ENCODE results near the gene ZFP28.

Gene ZFP28
- 3.2 to 12.4 (median 7.4) reads per million in 18 experiments for total RNA-seq

DNA sequence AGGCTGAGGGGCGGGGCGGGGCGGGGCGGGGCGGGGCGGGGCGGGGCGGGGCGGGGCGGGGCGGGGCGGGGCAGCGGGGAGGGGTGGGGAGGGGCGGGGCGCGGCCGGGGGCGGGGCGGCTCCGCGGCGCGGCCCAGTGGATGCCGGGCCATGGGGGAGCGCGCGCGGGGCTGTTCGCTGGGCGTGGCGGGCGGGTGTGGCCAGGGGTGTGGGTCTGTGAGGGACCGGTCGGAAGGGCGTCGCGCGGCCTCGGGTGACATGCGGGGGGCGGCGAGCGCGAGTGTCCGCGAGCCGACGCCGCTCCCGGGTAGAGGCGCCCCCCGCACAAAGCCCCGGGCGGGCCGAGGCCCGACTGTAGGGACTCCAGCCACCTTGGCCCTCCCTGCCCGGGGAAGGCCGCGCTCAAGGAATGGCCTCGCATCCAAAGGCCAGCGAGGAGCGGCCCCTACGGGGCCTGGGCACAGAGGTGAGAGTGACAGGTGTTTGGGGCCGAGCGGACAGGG is at the start of gene ZFP28:
ZFP28 (plus strand) TSS at position 188 of the 503 bp plus-strand sequence; CDS start at position 259, 71 bp downstream.
- no peak for DNase-seq

GRCh38 chr19:56491399-56491798 is 47.3 kb upstream of the ZFP28 start:
- DNase-seq, result no peak

GRCh38 chr19:56504581-56504980 is 34.2 kb upstream of the ZFP28 start:
- DNase-seq, result no peak

GRCh38 chr19:56507446-56508289 is 31.1 kb upstream of the ZFP28 start, which contains the start of gene ZNF471:
Gene ZNF471, plus strand, starts transcription at chr19:56507855. Its CDS starts 3,717 bp downstream, at chr19:56511572.
- peak; percentile 97 for DNase-seq

DNA sequence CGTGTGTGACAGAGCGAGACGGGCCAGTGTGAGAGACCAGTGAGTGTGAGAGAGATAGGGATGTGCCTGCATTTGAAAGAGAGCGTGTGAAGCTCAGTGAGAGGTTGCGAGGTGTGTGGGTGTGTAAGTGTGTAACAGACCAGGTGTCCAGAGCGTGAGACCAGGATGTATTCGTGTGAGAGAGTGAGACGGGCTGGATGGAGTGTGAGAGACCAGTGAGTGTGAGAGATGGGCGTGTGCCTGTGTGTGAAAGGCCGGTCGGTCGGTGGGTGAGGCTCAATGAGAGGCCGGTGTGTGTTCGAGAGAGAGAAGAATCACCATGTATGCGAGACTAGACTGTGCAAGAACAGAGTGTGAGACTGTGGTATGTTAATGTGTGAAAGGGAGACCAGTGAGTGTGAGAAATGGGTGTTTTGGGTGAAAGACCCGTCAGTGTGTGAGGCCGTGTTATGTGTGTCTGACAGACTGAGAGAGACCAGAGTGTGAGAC is 30.4 kb upstream of the ZFP28 start:
- no peak for DNase-seq

GRCh38 chr19:56525214-56525860 is 13.4 kb upstream of the ZFP28 start:
- no peak for DNase-seq

DNA sequence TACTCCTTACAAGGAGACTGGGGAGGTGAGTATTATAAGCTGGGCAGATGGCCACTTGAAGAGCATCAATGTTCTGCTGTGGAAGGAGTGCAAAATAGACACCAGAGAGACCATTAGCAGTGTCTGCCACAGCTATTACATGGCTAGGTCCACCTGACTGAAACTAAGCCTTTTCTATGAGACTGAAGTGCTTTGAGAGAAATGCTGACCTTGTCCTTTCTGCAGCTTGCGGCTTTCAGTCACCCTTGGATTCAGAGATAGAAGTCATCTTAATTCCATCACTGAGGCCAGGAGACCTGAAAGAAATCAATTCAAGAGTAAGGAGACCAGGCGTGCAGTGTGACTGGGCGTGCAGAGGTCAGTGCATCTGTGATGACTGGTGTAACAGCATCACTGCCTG is 1.3 kb upstream of the ZFP28 start:
- DNase-seq, result no peak

DNA sequence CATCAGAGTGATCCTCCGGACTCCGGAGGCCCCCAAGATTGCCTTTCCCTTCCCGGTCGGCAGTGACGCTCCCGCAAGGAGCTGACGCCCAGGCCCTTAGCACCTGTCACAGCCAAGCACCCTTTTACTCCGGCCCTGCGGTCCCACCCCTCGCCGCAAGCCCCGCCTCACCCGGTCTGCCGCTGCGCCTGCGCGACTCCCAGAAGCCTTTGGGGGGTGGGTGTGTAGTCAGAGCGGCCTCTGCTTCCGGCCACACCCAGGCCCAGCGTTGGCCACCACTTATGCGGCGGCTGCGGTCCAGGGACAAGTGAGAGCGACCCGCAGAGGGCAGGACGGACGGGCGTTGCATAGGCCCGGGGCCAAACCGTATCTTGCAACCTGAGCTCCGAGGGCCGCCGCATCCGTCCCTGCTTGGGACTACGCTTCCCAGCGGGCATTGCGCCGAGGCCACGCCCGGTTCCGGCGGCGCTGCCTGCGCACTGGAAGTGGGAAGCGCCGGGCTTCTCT is 441 bp upstream of the ZFP28 start:
- peak; percentile 85 to 92 for DNase-seq

GRCh38 chr19:56543776-56544175 is 5.0 kb downstream of the ZFP28 start:
- no peak for DNase-seq

DNA sequence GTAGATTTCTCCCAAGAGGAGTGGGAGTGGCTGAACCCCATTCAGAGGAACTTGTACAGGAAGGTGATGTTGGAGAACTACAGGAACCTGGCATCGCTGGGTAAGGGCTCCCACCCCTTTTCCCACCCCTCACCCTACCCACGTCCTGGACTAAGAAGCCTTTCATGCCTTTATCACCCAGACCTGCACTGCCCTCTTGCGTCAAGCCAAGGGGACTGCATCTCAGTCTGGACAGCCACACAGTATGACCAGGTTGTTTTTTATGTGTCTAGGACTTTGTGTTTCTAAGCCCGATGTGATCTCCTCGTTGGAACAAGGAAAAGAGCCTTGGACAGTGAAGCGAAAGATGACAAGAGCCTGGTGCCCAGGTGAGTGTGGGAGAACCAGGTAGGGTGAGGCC is 8.8 kb downstream of the ZFP28 start:
- no peak for DNase-seq

DNA sequence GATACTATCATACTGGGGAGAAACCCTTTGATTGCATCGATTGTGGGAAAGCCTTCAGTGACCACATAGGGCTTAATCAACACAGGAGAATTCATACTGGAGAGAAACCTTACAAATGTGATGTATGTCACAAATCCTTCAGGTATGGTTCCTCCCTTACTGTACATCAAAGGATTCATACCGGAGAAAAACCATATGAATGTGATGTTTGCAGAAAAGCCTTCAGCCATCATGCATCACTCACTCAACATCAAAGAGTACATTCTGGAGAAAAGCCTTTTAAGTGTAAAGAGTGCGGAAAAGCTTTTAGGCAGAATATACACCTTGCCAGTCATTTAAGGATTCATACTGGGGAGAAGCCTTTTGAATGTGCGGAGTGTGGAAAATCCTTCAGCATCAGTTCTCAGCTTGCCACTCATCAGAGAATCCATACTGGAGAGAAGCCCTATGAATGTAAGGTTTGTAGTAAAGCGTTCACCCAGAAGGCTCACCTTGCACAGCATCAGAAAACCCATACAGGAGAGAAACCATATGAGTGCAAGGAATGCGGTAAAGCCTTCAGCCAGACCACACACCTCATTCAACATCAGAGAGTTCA is 15.6 kb downstream of the ZFP28 start:
- no peak for DNase-seq

- DNase-seq, result no peak
These were observed 24.0 kb downstream of the ZFP28 start for GRCh38 chr19:56562766-56563165.

GRCh38 chr19:56566904-56567273 is 28.1 kb downstream of the ZFP28 start:
- DNase-seq, result peak; percentile 24 to 44

DNA sequence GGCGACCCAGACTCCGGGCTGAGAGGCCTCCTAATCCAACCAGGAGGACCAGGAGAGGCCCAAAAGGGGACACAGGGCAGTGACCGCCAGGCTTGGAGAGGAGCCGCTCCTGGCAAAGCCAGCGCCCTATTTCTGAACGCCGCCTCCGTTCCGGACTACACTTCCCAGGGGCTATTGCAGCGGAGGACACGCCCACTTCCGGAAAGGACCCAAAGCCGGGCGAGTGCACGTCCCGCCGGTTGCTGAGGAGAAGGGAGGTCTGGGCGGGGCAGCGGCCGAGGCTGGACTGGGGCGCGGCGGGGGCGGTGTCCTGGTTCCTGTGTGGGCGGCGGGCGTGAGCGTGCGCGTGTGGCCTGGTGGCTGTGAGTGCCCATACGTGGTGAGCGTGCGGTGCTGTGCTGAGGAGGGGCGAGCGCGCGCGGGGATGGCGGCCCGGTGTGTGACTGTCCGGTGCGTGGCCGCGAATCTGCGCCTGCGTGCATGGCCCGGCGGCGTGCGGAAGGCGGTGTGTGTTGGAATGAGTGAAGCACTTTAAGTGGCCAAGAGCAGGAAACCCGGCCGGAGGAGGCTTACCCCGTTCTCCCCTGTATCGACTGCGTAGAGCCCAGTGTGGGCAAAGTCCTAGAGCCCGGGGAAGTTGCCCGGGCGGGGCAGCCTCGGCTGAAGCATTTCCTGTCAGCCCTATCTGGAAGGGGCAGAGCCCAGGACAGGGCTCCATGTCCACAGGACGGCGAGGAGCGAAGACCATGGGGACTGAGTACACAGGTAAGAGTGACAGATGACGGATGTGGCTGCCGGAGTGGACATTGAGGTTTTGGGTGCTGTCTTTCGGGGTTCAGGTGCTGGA is 28.7 kb downstream of the ZFP28 start, which contains the start of gene ZNF470:
ZNF470 (plus strand) TSS at position 195 of the 847 bp plus-strand sequence. CDS start 2,844 bp downstream, outside the sequence.
- peak; percentile 93 to 94 for DNase-seq

GRCh38 chr19:56572589-56572988 is 33.8 kb downstream of the ZFP28 start:
- no peak for DNase-seq

DNA sequence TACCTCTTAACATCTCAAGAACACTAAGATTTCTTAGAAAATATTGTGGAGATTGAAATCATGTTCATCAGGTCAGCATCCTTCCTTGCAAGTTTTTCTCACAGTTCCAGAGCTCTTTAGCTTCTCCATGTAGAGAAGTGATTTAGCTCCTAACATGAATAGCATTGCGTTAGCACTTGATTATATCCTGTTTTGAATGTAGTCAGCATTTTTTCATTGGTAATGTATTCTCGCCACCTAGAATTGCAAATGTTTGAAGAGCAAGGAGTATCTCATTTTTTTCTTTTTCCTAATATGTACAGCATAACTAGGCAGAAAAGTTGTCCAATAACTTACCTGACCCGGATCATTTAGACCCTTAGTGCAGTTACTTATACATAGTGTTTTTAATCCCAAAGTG is 35.2 kb downstream of the ZFP28 start:
- DNase-seq, result no peak

DNA sequence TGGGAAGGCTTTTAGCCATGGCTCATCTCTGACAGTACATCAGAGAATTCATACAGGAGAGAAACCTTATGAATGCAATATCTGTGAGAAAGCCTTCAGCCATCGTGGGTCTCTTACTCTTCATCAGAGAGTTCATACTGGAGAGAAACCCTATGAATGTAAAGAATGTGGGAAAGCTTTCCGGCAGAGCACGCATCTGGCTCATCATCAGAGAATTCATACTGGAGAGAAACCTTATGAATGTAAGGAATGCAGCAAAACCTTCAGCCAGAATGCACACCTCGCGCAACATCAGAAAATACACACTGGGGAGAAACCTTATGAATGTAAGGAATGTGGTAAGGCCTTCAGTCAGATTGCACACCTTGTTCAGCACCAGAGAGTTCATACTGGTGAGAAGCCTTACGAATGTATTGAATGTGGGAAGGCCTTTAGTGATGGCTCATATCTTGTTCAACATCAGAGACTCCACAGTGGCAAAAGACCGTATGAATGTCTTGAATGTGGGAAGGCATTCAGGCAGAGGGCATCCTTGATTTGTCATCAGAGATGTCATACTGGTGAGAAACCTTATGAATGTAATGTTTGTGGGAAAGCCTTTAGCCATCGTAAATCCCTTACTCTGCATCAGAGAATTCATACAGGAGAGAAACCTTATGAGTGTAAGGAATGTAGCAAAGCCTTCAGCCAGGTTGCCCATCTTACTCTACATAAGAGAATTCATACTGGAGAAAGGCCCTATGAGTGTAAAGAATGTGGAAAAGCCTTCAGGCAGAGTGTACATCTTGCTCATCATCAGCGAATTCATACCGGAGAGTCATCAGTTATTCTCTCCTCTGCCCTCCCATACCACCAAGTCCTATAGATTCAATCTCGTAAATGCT is 39.2 kb downstream of the ZFP28 start:
- no peak for DNase-seq

DNA sequence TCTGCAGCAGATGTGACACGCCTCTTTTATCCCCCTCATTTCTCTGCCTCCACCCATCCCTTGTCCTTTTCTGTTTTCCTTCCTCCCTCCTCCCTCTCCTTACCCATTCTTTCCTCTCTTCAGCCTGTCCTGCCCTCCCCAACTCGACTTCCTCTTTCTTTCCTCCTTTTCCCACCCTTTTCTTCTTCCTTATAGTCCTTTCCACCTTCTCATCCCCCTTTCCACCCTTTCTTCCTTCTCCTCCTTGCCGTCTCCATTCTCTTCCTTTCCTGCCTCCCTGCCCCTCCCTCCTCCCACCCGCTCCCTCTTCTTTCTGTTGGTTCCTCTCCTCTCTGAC is 55.7 kb downstream of the ZFP28 start:
- no peak for DNase-seq

DNA sequence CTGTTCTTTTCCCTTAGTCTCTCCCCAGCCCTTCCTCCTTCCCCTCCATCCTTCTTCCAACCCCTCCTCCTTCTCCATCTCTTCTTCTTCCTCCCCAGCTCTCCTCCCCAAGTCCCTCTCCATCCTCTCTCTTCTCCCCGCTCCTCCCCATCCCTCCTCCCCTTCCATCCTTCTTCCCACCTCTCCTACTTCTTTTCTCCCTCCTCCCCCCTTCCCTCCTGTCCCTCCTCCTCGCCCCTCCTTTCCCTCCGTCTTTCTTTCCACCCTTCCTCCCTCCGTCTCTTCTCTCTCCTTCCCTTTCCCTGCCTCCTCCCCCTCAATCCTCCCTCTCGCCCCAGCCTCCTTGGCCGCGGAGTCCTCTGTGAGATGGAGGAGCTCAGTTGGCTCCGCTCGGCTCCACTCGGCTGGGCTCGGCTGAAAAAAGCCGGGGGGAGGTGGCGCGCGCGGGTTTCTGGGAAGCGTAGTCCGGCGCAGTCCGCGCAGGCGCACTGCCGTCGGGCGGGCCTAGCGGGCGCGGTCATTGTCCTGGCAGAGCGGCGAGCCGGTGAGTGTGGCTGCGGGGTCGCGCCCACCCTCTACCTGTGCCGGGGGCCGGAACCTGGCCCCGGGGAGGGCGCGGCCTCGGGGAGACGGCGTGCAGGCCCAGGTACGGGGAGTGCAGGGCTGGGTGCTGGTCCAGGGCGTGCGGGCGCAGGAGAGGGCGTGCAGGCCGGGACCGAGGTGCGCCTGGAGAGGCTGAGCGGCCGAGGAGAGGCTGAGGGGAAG is 56.2 kb downstream of the ZFP28 start, which contains the start of gene ZNF71:
ZNF71 (plus strand) TSS at position 520 of the 765 bp plus-strand sequence. CDS start 6,257 bp downstream, outside the sequence.
- DNase-seq, result peak; percentile 80 to 88

DNA sequence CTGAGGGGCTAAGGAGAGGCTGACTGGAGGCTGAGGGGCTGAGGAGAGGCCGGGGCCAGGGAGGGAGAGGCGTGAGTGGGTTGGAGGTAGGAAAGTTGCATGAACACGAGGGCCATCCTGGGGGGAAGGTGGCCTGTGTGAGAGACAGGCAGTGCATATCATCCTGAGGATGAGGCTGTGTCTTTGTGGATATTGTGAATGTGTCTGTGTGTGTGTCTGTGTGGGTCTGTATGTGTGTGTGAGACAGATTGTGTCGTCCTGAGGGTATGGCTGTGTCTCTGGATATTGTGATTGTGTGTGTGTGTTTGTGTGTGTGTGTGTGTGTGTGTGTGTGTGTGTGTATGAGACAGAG is 56.8 kb downstream of the ZFP28 start:
- DNase-seq, result no peak
